ENCODE measurements around the gene CST2. TPM values are rescaled to one million over a fixed set of nuclear protein-coding genes. Genes with fewer than 3 reads are reported as not detected.
"Not testable (repeated sequence)": the region's sequence is repeated elsewhere in the genome, so short reads cannot be mapped to it uniquely, and the experiment has no call there.

Gene CST2
- total RNA-seq, 1 donor from 2014 or later, result not detected

DNA sequence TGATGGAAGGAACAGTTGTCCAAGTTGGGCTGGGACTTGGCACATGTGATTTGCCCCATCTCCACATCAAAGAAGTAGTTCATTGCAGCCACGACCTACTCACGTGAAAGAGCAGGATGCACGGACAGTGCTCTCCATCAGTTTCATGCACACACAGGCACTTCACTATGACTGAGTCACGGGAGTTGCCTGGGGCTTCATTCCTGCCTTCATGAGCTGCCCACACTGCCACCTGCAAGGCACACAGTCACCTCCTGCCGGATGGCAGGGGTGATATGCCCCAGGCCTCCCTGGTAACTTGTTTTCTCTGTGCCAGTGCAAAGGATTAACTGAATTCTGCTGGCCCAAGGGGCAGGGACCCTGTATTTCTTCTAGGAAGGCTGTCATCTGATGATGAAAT is 30.2 kb upstream of the CST2 start:
- TF ChIP-seq, protein P1, sequence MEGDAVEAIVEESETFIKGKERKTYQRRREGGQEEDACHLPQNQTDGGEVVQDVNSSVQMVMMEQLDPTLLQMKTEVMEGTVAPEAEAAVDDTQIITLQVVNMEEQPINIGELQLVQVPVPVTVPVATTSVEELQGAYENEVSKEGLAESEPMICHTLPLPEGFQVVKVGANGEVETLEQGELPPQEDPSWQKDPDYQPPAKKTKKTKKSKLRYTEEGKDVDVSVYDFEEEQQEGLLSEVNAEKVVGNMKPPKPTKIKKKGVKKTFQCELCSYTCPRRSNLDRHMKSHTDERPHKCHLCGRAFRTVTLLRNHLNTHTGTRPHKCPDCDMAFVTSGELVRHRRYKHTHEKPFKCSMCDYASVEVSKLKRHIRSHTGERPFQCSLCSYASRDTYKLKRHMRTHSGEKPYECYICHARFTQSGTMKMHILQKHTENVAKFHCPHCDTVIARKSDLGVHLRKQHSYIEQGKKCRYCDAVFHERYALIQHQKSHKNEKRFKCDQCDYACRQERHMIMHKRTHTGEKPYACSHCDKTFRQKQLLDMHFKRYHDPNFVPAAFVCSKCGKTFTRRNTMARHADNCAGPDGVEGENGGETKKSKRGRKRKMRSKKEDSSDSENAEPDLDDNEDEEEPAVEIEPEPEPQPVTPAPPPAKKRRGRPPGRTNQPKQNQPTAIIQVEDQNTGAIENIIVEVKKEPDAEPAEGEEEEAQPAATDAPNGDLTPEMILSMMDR (IDR thresholded peaks at IDR 0.05), result no peak
- no peaks in the 10 kb centered on the region for H3K27me3 ChIP-seq
- intact Hi-C loops (cut with DNase I), result no loop called here

DNA sequence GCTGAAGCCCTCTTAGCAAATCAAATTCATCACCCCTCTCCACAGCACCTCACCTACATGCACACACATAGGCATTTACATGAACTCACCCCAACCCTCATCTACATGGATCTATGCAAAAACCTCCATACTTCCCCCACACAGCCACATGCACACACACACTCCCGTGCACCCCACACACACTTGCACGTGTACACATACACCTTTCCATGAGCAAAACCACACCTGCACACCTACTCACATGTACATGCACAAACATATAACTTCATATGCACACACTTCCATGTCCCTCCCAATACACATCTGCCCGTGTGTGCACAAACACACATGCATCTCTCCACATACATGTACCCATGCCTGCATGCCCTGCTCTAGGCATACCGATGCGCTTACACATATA is 29.7 kb upstream of the CST2 start:
- no peak for DNase-seq (ENCODE audit: low spot score in 2 of 2)
- intact Hi-C loops (cut with DNase I), result no loop called here
- no peaks in the 10 kb centered on the region for H3K9me3 ChIP-seq
- TF ChIP-seq, protein P1 (IDR thresholded peaks at IDR 0.05), result no peak
- no peak overlapping the region for H3K4me3 ChIP-seq
- H3K27ac ChIP-seq, result no peak overlapping the region
- H3K4me1 ChIP-seq, result no peaks in the 10 kb centered on the region
- H3K36me3 ChIP-seq, result no peaks in the 10 kb centered on the region
- no peaks in the 10 kb centered on the region for H3K27me3 ChIP-seq

More for the DNA sequence above, 30.2 kb upstream of the CST2 start:
- H3K4me3 ChIP-seq, result no peak overlapping the region
- H3K36me3 ChIP-seq, result no peaks in the 10 kb centered on the region
- no peaks in the 10 kb centered on the region for H3K9me3 ChIP-seq
- no peaks in the 10 kb centered on the region for H3K4me1 ChIP-seq
- no peak overlapping the region for H3K27ac ChIP-seq
- no peak for DNase-seq (ENCODE audit: low spot score in 2 of 2)

DNA sequence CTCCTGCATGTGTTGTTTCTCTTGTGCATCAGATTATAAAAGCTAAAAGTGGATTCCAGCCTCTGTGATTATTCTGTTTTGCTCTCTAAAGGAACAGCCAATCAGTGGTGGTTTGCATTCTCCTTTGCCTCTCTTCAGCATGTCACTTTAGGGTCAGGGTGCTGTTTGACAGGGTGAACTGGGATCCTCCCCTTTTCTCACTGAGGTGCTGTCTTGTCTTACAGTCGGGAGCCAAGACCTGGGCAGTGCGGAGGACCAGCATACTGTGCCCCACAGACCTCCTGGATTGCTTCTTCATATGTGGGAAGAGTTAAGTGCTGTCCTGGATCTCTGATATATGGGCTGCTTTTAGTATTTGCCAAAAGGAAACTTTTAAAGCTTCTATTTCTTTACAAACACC is 15.2 kb upstream of the CST2 start:
- intact Hi-C loops (cut with DNase I), result no loop called here
- no peak overlapping the region for H3K27ac ChIP-seq
- DNase-seq (ENCODE audit: low spot score in 2 of 2), result no peak
- H3K36me3 ChIP-seq, result no peaks in the 10 kb centered on the region
- H3K9me3 ChIP-seq, result no peaks in the 10 kb centered on the region
- H3K4me3 ChIP-seq, result no peak overlapping the region
- TF ChIP-seq, protein P1 (IDR thresholded peaks at IDR 0.05), result no peak
- H3K4me1 ChIP-seq, result no peaks in the 10 kb centered on the region
- H3K27me3 ChIP-seq, result no peaks in the 10 kb centered on the region

DNA sequence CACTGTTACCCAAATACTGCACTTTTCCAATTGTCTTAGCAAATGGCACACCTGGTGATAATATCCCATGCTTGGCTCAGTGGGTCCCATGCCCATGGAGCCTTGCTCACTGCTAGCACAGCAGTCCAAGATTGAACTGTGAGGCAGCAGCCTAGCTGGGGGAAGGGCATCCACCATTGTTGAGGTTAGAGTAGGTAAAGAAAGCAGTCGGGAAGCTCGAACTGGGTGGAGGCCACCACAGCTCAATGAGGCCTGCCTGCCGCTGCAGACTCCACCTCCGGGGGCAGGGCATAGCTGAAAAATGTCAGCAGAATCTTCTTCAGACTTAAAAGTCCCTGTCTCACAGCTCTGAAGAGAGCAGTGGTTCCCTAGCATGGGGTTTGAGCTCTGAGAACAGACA is 9.2 kb upstream of the CST2 start:
- TF ChIP-seq, protein P1 (IDR thresholded peaks at IDR 0.05), result no peak
- intact Hi-C loops (cut with DNase I), result no loop called here
- Histone ChIP-seq H3K4me1 (no peaks in the 10 kb centered on the region), H3K4me3 (no peak overlapping the region), H3K36me3 (no peaks in the 10 kb centered on the region), H3K27me3 (no peaks in the 10 kb centered on the region), H3K27ac (no peak overlapping the region), H3K9me3 (no peaks in the 10 kb centered on the region)
- no peak for DNase-seq (ENCODE audit: low spot score in 2 of 2)

DNA sequence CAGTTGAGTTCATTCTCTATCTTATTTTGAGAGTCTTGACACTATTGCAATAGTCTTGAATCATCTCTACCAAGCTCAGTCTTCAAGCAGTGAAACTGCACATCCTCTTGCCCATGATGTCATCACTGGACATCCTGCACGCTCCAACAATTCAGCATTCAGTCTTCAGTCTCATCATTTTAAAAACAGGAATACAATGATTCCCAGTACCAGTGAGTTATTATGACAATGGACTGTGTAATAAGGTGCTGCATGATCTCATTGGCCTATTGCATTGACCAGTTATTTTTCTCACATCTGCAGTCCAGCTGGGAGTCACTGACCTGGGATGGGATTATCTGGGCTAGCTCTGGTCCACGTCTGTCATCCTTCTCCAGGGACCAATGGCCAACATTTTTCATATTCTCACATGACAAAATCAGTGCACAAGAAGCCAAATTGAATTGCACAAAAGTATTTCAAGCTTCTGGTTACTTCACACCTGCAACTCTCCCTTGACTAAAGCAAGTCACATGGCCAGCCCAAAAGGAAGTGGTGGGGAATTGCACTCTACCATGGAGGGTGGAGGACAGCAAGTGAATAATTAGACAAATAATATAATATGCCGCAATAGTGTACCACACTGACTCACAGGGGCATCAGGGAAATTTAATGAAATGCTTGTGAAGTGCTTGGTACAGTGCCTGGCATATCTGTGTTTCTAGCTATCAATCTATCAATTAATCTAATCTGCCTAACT is 6.4 kb upstream of the CST2 start:
- TF ChIP-seq, protein P1 (IDR thresholded peaks at IDR 0.05), result no peak
- H3K36me3 ChIP-seq, result no peaks in the 10 kb centered on the region
- no peaks in the 10 kb centered on the region for H3K27me3 ChIP-seq
- no peak overlapping the region for H3K27ac ChIP-seq
- H3K9me3 ChIP-seq, result no peaks in the 10 kb centered on the region
- H3K4me3 ChIP-seq, result no peak overlapping the region
- intact Hi-C loops (cut with DNase I), result no loop called here
- DNase-seq (ENCODE audit: low spot score in 2 of 2), result no peak
- H3K4me1 ChIP-seq, result no peaks in the 10 kb centered on the region

DNA sequence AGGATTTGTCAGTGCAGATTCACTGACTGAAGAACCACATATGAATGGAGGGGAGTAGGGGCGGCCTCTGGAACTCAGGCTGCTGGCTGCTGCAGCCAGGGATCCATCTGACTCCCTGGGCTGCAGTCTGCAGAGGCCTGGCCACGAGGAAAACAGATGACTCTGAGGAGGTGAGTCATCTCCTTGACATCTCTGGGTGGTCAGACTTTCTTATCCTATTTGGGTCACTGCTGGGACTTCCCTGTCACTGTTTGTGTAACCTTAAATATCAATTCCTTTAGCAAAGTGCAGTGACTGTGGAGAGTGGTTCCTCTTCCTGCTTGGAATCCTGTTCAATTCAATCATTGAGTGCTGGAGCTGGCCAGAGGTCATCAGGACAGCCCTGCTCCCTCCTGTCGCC is 5.4 kb upstream of the CST2 start:
- H3K4me3 ChIP-seq; H3K4me1 ChIP-seq; DNase-seq (ENCODE audit: low spot score in 2 of 2); H3K27me3 ChIP-seq; H3K9me3 ChIP-seq; H3K36me3 ChIP-seq; H3K27ac ChIP-seq; intact Hi-C loops (cut with DNase I): not testable (repeated sequence)
